ENCODE results near the gene PDK3. TPM values are rescaled to one million over a fixed set of nuclear protein-coding genes. Genes with fewer than 3 reads are reported as not detected.

PDK3 gene
- polyA plus RNA-seq, 1 of the 3 experiments (the other 2 are of a cell fraction), result 2.5 TPM

GRCh38 chrX:24485323-24485722 is 20.2 kb downstream of the PDK3 start:
- Histone ChIP-seq H3K27me3 (ENCODE audit: insufficient read depth) (no peaks in the 10 kb centered on the region), H3K79me2 (ENCODE audit: insufficient read depth) (no peaks in the 10 kb centered on the region), H3K4me2 (no peak overlapping the region), H4K20me1 (ENCODE audit: insufficient read depth) (no peaks in the 10 kb centered on the region), H3F3A (replicated peaks; ENCODE audit: insufficient read depth) (no peaks in the 10 kb centered on the region), H3K4me3 (ENCODE audit: low read depth in 2 of 2, low read length in 1 of 2) (no peak overlapping the region), H3K9me3 (no peaks in the 10 kb centered on the region), H3K36me3 (replicated peaks in 1 of 2; ENCODE audit: control insufficient read depth in 1 of 2, insufficient read depth in 2 of 2, low read length in 1 of 2) (no peaks in the 10 kb centered on the region), H3K27ac (ENCODE audit: low read depth in 2 of 2, low read length in 1 of 2) (no peak overlapping the region), H3K4me1 (ENCODE audit: control insufficient read depth in 1 of 2, insufficient read depth in 2 of 2, low read depth in 1 of 2, low read length in 1 of 2) (no peaks in the 10 kb centered on the region), H3K9me2 (no peaks in the 10 kb centered on the region), H3K9ac (no peak overlapping the region), H2AFZ (ENCODE audit: low read depth) (no peak overlapping the region)
- ChIA-PET CTCF (no interaction called here), POLR2A (no interaction called here)
- no peak for DNase-seq
- 41% methylated on average over 5 of the region's 5 CpGs for WGBS (ENCODE audit: low lambda C conversion rate)
- no peak for TF ChIP-seq ELF1 (IDR thresholded peaks at IDR 0.05)

GRCh38 chrX:24485976-24486680 is 21.0 kb downstream of the PDK3 start:
- no peaks in the 10 kb centered on the region for H3K4me1 ChIP-seq (ENCODE audit: control insufficient read depth in 1 of 2, insufficient read depth in 2 of 2, low read depth in 1 of 2, low read length in 1 of 2)
- no peaks in the 10 kb centered on the region for H3K9me2 ChIP-seq
- H3K4me3 ChIP-seq (ENCODE audit: low read depth in 2 of 2, low read length in 1 of 2), result no peak overlapping the region
- H3K36me3 ChIP-seq (replicated peaks in 1 of 2; ENCODE audit: control insufficient read depth in 1 of 2, insufficient read depth in 2 of 2, low read length in 1 of 2), result no peaks in the 10 kb centered on the region
- WGBS (ENCODE audit: low lambda C conversion rate), result 45% methylated on average over 8 of the region's 10 CpGs
- TF ChIP-seq RCOR1 (IDR thresholded peaks at IDR 0.05; ENCODE audit: low read length) (no peak), TCF12 (IDR thresholded peaks at IDR 0.05) (no peak), RFX5 (IDR thresholded peaks at IDR 0.05; ENCODE audit: low read length) (no peak), YY1 (IDR thresholded peaks at IDR 0.05; ENCODE audit: low read depth) (no peak), MEF2A (IDR thresholded peaks at IDR 0.05; ENCODE audit: borderline replicate concordance, low read depth) (no peak), REST (IDR thresholded peaks at IDR 0.05; ENCODE audit: low read depth, low read length) (no peak), GABPA (IDR thresholded peaks at IDR 0.05; ENCODE audit: low read depth) (no peak)
- CTCF ChIA-PET, result interaction anchor here (2.2 kb wide), 1 partner anchor 13 kb away, joined by 14 read pairs; no protein-coding TSS in a partner anchor
- H3K4me2 ChIP-seq, result no peak overlapping the region
- H3K9me3 ChIP-seq, result no peaks in the 10 kb centered on the region
- no peak overlapping the region for H3K9ac ChIP-seq
- no peak overlapping the region for H2AFZ ChIP-seq (ENCODE audit: low read depth)
- H3K27me3 ChIP-seq (ENCODE audit: insufficient read depth), result no peaks in the 10 kb centered on the region
- no peaks in the 10 kb centered on the region for H3K79me2 ChIP-seq (ENCODE audit: insufficient read depth)
- no peaks in the 10 kb centered on the region for H4K20me1 ChIP-seq (ENCODE audit: insufficient read depth)
- H3F3A ChIP-seq (replicated peaks; ENCODE audit: insufficient read depth), result no peaks in the 10 kb centered on the region
- no peak for DNase-seq
- POLR2A ChIA-PET, result no interaction called here
- H3K27ac ChIP-seq (ENCODE audit: low read depth in 2 of 2, low read length in 1 of 2), result no peak overlapping the region

- Histone ChIP-seq H3K4me2 (no peak overlapping the region), H3K9ac (no peak overlapping the region), H4K20me1 (ENCODE audit: insufficient read depth) (no peaks in the 10 kb centered on the region), H3K9me3 (no peaks in the 10 kb centered on the region), H3K27me3 (ENCODE audit: insufficient read depth) (no peaks in the 10 kb centered on the region), H3K9me2 (no peaks in the 10 kb centered on the region), H3K4me3 (ENCODE audit: low read depth in 2 of 2, low read length in 1 of 2) (no peak overlapping the region), H3F3A (replicated peaks; ENCODE audit: insufficient read depth) (no peaks in the 10 kb centered on the region), H3K4me1 (ENCODE audit: control insufficient read depth in 1 of 2, insufficient read depth in 2 of 2, low read depth in 1 of 2, low read length in 1 of 2) (no peaks in the 10 kb centered on the region), H3K27ac (ENCODE audit: low read depth in 2 of 2, low read length in 1 of 2) (no peak overlapping the region), H2AFZ (ENCODE audit: low read depth) (no peak overlapping the region), H3K79me2 (ENCODE audit: insufficient read depth) (no peaks in the 10 kb centered on the region), H3K36me3 (replicated peaks in 1 of 2; ENCODE audit: control insufficient read depth in 1 of 2, insufficient read depth in 2 of 2, low read length in 1 of 2) (no peaks in the 10 kb centered on the region)
- no peak for DNase-seq
- ChIA-PET POLR2A (no interaction called here), CTCF (interaction anchor here (0.5 to 2.2 kb wide), 3 partner anchors 11 to 92 kb away, joined by 3 to 14 read pairs (median 3); no protein-coding TSS in a partner anchor)
- WGBS (ENCODE audit: low lambda C conversion rate), result 42% methylated on average over 3 of the region's 3 CpGs
- TF ChIP-seq PBX3 (IDR thresholded peaks at IDR 0.05) (no peak), FOXM1 (IDR thresholded peaks at IDR 0.05; ENCODE audit: low read depth) (no peak), MAX (IDR thresholded peaks at IDR 0.05; ENCODE audit: low read depth) (no peak), NFIC (IDR thresholded peaks at IDR 0.05; ENCODE audit: borderline replicate concordance) (no peak), POLR2AphosphoS5 (IDR thresholded peaks at IDR 0.05; ENCODE audit: low read depth, low read length) (no peak), EZH2phosphoT487 (IDR thresholded peaks at IDR 0.05; ENCODE audit: borderline replicate concordance, low read depth) (no peak), USF2 (IDR thresholded peaks at IDR 0.05; ENCODE audit: borderline replicate concordance, low read depth, low read length) (no peak)
These were observed 22.5 kb downstream of the PDK3 start for GRCh38 chrX:24487571-24487970.

Data from SK-N-SH (cell line).